Glutamatergic neuron (in vitro differentiated cells): ENCODE data around the gene ASTN2. TPM values are rescaled to one million over a fixed set of nuclear protein-coding genes. Genes with fewer than 3 reads are reported as not detected.
"Not testable (repeated sequence)": the region's sequence is repeated elsewhere in the genome, so short reads cannot be mapped to it uniquely, and the experiment has no call there.

Experiments used
- DNase-seq: peaks from one replicate; pipeline ENCODE4 v3.0.0; 2022
- H3K27ac Mint-ChIP-seq: one replicate; pipeline ENCODE4 v1.8.0; 2020; ENCODE audit warnings: mild to moderate bottlenecking, mixed read lengths, inconsistent platforms; ENCODE audit not compliant: unreplicated experiment
- H3K27me3 Mint-ChIP-seq: one replicate; pipeline ENCODE4 v1.8.0; 2020; ENCODE audit warnings: mild to moderate bottlenecking, moderate library complexity, mixed read lengths, inconsistent platforms; ENCODE audit not compliant: unreplicated experiment
- H3K36me3 Mint-ChIP-seq: one replicate; pipeline ENCODE4 v1.8.0; 2020; ENCODE audit warnings: mild to moderate bottlenecking, mixed read lengths, inconsistent platforms; ENCODE audit not compliant: unreplicated experiment
- H3K4me1 Mint-ChIP-seq: one replicate; pipeline ENCODE4 v1.8.0; 2020; ENCODE audit warnings: mild to moderate bottlenecking, low read depth, mixed read lengths, inconsistent platforms; ENCODE audit not compliant: unreplicated experiment
- H3K4me3 Mint-ChIP-seq: one replicate; pipeline ENCODE4 v1.8.0; 2020; ENCODE audit warnings: mild to moderate bottlenecking, mixed read lengths, inconsistent platforms; ENCODE audit not compliant: unreplicated experiment
- H3K9me3 Mint-ChIP-seq: one replicate; pipeline ENCODE4 v1.8.0; 2020; ENCODE audit warnings: mild to moderate bottlenecking, moderate library complexity, mixed read lengths, inconsistent platforms; ENCODE audit not compliant: unreplicated experiment
- CTCF ChIP-seq: fragments of 200-600 bp; sonication (generic); IDR thresholded peaks from one replicate; pipeline ENCODE4 v1.5.0; 2021; ENCODE audit not compliant: partially characterized antibody, unreplicated experiment
- total RNA-seq: library from RNA; stranded (reverse); fragmentation: NEBNext Ultra II Directional; extraction: Animal tissue kit (Norgen Biotek cat#: 25700); gene quantifications from one replicate; pipeline ENCODE4 v1.2.1, GENCODE V29; 2021; ENCODE audit not compliant: unreplicated experiment

The ASTN2 gene
- total RNA-seq, 1 donor from 2014 or later = 134 TPM

GRCh38 chr9:116897201-116897600 is 517.7 kb downstream of the ASTN2 start:
- H3K4me3 Mint-ChIP-seq = no peak overlapping the region
- H3K9me3 Mint-ChIP-seq = peaks cover 1% of the 10 kb centered on the region
- TF ChIP-seq CTCF = no peak
- peaks cover 13% of the 10 kb centered on the region for H3K4me1 Mint-ChIP-seq
- DNase-seq = no peak
- peaks cover 6% of the 10 kb centered on the region for H3K27me3 Mint-ChIP-seq
- H3K27ac Mint-ChIP-seq = no peak overlapping the region
- H3K36me3 Mint-ChIP-seq = no peaks in the 10 kb centered on the region

- DNase-seq = no peak
- peaks cover 2% of the 10 kb centered on the region for H3K9me3 Mint-ChIP-seq
- no peak overlapping the region for H3K27ac Mint-ChIP-seq
- H3K4me1 Mint-ChIP-seq = peaks cover 17% of the 10 kb centered on the region
- H3K36me3 Mint-ChIP-seq = no peaks in the 10 kb centered on the region
- no peak for TF ChIP-seq CTCF
- H3K27me3 Mint-ChIP-seq = peaks cover 6% of the 10 kb centered on the region
- no peak overlapping the region for H3K4me3 Mint-ChIP-seq
Observed at GRCh38 chr9:116895961-116896360, 518.9 kb downstream of the ASTN2 start.

- no peak overlapping the region for H3K27ac Mint-ChIP-seq
- no peak for TF ChIP-seq CTCF
- H3K9me3 Mint-ChIP-seq = peaks cover 4% of the 10 kb centered on the region
- peaks cover 20% of the 10 kb centered on the region for H3K4me1 Mint-ChIP-seq
- no peak for DNase-seq
- no peaks in the 10 kb centered on the region for H3K36me3 Mint-ChIP-seq
- H3K27me3 Mint-ChIP-seq = no peaks in the 10 kb centered on the region
- H3K4me3 Mint-ChIP-seq = no peak overlapping the region
Observed at GRCh38 chr9:116891424-116891823, 523.4 kb downstream of the ASTN2 start.

- H3K36me3 Mint-ChIP-seq, H3K27me3 Mint-ChIP-seq, H3K4me3 Mint-ChIP-seq, H3K27ac Mint-ChIP-seq, H3K9me3 Mint-ChIP-seq, DNase-seq: not testable (repeated sequence)
- peaks cover 15% of the 10 kb centered on the region for H3K4me1 Mint-ChIP-seq
Observed at GRCh38 chr9:116888476-116888875, 526.4 kb downstream of the ASTN2 start.

- Mint-ChIP-seq H3K4me3 (no peak overlapping the region), H3K27me3 (peaks cover 2% of the 10 kb centered on the region), H3K4me1 (peaks cover 15% of the 10 kb centered on the region), H3K36me3 (peaks cover 5% of the 10 kb centered on the region), H3K27ac (no peak overlapping the region), H3K9me3 (peaks cover 4% of the 10 kb centered on the region)
- TF ChIP-seq CTCF = no peak
- no peak for DNase-seq
Observed at GRCh38 chr9:116888066-116888465, 526.8 kb downstream of the ASTN2 start.

- Mint-ChIP-seq H3K4me3 (no peak overlapping the region), H3K9me3 (peaks cover 2% of the 10 kb centered on the region), H3K27ac (no peak overlapping the region), H3K36me3 (peaks cover 5% of the 10 kb centered on the region), H3K27me3 (peaks cover 4% of the 10 kb centered on the region), H3K4me1 (no peaks in the 10 kb centered on the region)
- DNase-seq = no peak
- no peak for TF ChIP-seq CTCF
Observed at GRCh38 chr9:116883676-116884075, 531.2 kb downstream of the ASTN2 start.
